Measurements from ENCODE around the gene SREBF2. TPM values are rescaled to one million over a fixed set of nuclear protein-coding genes. Genes with fewer than 3 reads are reported as not detected.
"Not testable (repeated sequence)": the region's sequence is repeated elsewhere in the genome, so short reads cannot be mapped to it uniquely, and the experiment has no call there.

SREBF2 gene
- total and polyA plus RNA-seq, 10 of the 15 experiments (the other 5 are each of a cell fraction or from before 2014, with no cell fraction given) = 2.4 to 177 (median 78.8) TPM

GRCh38 chr22:41948142-41948541 lies 115.2 kb downstream of the SREBF2 start:
- FAIRE-seq (no peak), ATAC-seq (no peak), DNase-seq (ENCODE audit: low read depth, low spot score) (no peak)
- no peaks in the 10 kb centered on the region for H4K20me1 ChIP-seq (ENCODE audit: control insufficient read depth, insufficient read depth)
- no peaks in the 10 kb centered on the region for H3K27me3 ChIP-seq (replicated peaks in 1 of 2; ENCODE audit: control insufficient read depth in 2 of 2, insufficient read depth in 2 of 2, low read length in 1 of 2)
- in situ Hi-C loops (cut with MboI) = loop anchor here (5.0 kb wide), 1 partner anchor 116 kb away; the partner anchor contains the start of gene SREBF2
- peak; percentile 69; the same call in 1 of the 2 replicates for TF ChIP-seq ZNF24 (IDR thresholded peaks at IDR 0.05)
- no peak for TF ChIP-seq WRNIP1 (IDR thresholded peaks at IDR 0.05; ENCODE audit: borderline replicate concordance, low read depth, low read length)
- no peaks in the 10 kb centered on the region for H3K9me3 ChIP-seq (replicated peaks; ENCODE audit: control insufficient read depth, insufficient read depth, low read length)
- no TSS peak for BruUV-seq (replicated peaks)
- ChIA-PET POLR2A (interaction anchor here (0.6 to 9.2 kb wide), 10 partner anchors 11 to 260 kb away, joined by 3 to 164 read pairs (median 6); partner anchors contain the start of genes CCDC134 and TNFRSF13C), RAD21 (ENCODE audit: unreplicated experiment) (interaction anchor here (1.2 to 7.9 kb wide), 6 partner anchors 10 to 250 kb away, joined by 3 to 115 read pairs (median 12); partner anchors contain the start of genes SREBF2 and TNFRSF13C), SMC1A (ENCODE audit: uncharacterized antibody, unreplicated experiment) (interaction anchor here (1.0 to 3.3 kb wide), 9 partner anchors 8 to 116 kb away, joined by 4 to 19 read pairs (median 10); partner anchors contain the start of genes SREBF2 and TNFRSF13C), CTCF (interaction anchor here (1.1 to 4.2 kb wide), 5 partner anchors 10 to 251 kb away, joined by 3 to 22 read pairs (median 8); partner anchors contain the start of gene NDUFA6)
- peaks cover 58% of the 10 kb centered on the region for H3K4me1 ChIP-seq (ENCODE audit: control insufficient read depth, insufficient read depth, low read length)
- H3K4me3 ChIP-seq = peak overlapping the region; percentile 14; the same call in 1 of the 2 replicates
- H2AFZ ChIP-seq (ENCODE audit: control insufficient read depth, low read depth, low read length) = peak overlapping the region; percentile 59; the same call in 1 of the 2 replicates
- peak overlapping the region; percentile 65 for H3K27ac ChIP-seq (ENCODE audit: control insufficient read depth, insufficient read depth)
- peak overlapping the region; percentile 99 for H3K4me2 ChIP-seq (ENCODE audit: control insufficient read depth, insufficient read depth)
- H3K9ac ChIP-seq (ENCODE audit: control insufficient read depth, insufficient read depth, low read length) = no peak overlapping the region
- WGBS (ENCODE audit: insufficient coverage, insufficient replicate concordance, low lambda C conversion rate, missing lambda C conversion rate) = 95% methylated on average over 2 of the region's 2 CpGs
- intact Hi-C loops (cut with micrococcal nuclease; ENCODE audit: unreplicated experiment) = loop anchor here (5.0 kb wide), 1 partner anchor 489 kb away; no protein-coding TSS in a partner anchor
- H3K36me3 ChIP-seq (ENCODE audit: control insufficient read depth in 2 of 2, insufficient read depth in 2 of 2, low read length in 1 of 2) = peaks cover 6 to 12% of the 10 kb centered on the region in 2 experiments; a peak in 3 of 4 replicates
- peaks cover 39% of the 10 kb centered on the region for H3K79me2 ChIP-seq (ENCODE audit: control insufficient read depth, insufficient read depth, low read length)

DNA sequence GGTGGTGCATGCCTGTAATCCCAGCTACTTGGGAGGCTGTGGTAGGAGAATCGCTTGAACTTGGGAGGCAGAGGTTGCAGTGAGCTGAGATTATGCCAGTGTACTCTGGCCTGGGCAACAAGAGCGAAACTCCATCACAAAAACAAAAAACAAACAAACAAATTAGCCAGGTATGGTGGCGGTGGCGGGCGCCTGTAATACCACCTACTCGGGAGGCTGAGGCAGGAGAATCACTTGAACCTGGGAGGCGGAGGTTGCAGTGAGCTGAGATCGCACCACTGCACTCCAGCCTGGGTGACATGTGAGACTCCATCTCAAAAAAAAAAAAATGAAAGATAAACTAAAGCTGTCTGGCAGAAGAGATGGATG lies 116.0 kb downstream of the SREBF2 start:
- not testable (repeated sequence) for H3K27me3 ChIP-seq (replicated peaks in 1 of 2; ENCODE audit: control insufficient read depth in 2 of 2, insufficient read depth in 2 of 2, low read length in 1 of 2); DNase-seq (ENCODE audit: low read depth, low spot score); H3K9me3 ChIP-seq (replicated peaks; ENCODE audit: control insufficient read depth, insufficient read depth, low read length); H4K20me1 ChIP-seq (ENCODE audit: control insufficient read depth, insufficient read depth); ATAC-seq; BruUV-seq (replicated peaks); FAIRE-seq; H3K36me3 ChIP-seq (ENCODE audit: control insufficient read depth in 2 of 2, insufficient read depth in 2 of 2, low read length in 1 of 2)
- in situ Hi-C loops (cut with MboI) (loop anchor here (5.0 kb wide), 1 partner anchor 117 kb away; the partner anchor contains the start of gene SREBF2), intact Hi-C loops (cut with micrococcal nuclease; ENCODE audit: unreplicated experiment) (loop anchor here (5.0 kb wide), 1 partner anchor 488 kb away; no protein-coding TSS in a partner anchor)
- ChIA-PET POLR2A (interaction anchor here (0.6 to 9.2 kb wide), 16 partner anchors 12 to 493 kb away, joined by 3 to 164 read pairs (median 4); partner anchors contain the start of genes CCDC134 and TNFRSF13C), SMC1A (ENCODE audit: uncharacterized antibody, unreplicated experiment) (interaction anchor here (1.0 to 4.3 kb wide), 10 partner anchors 8 to 202 kb away, joined by 3 to 31 read pairs (median 8); partner anchors contain the start of genes SREBF2 and TNFRSF13C), CTCF (interaction anchor here (0.7 to 4.2 kb wide), 8 partner anchors 9 to 252 kb away, joined by 3 to 27 read pairs (median 8); partner anchors contain the start of gene SREBF2), RAD21 (ENCODE audit: unreplicated experiment) (interaction anchor here (0.8 to 7.9 kb wide), 10 partner anchors 11 to 496 kb away, joined by 3 to 115 read pairs (median 4); partner anchors contain the start of genes NDUFA6, SREBF2 and TNFRSF13C)
- Histone ChIP-seq H3K27ac (ENCODE audit: control insufficient read depth, insufficient read depth) (peak overlapping the region; percentile 65), H3K79me2 (ENCODE audit: control insufficient read depth, insufficient read depth, low read length) (peaks cover 31% of the 10 kb centered on the region), H3K4me2 (ENCODE audit: control insufficient read depth, insufficient read depth) (peak overlapping the region; percentile 53), H3K9ac (ENCODE audit: control insufficient read depth, insufficient read depth, low read length) (peak overlapping the region; percentile 71), H2AFZ (ENCODE audit: control insufficient read depth, low read depth, low read length) (peak overlapping the region; percentile 59; the same call in 1 of the 2 replicates), H3K4me3 (peak overlapping the region; percentile 35), H3K4me1 (ENCODE audit: control insufficient read depth, insufficient read depth, low read length) (peaks cover 50% of the 10 kb centered on the region)
- 86% methylated on average over 8 of the region's 8 CpGs for WGBS (ENCODE audit: insufficient coverage, insufficient replicate concordance, low lambda C conversion rate, missing lambda C conversion rate)
- TF ChIP-seq, protein P1, sequence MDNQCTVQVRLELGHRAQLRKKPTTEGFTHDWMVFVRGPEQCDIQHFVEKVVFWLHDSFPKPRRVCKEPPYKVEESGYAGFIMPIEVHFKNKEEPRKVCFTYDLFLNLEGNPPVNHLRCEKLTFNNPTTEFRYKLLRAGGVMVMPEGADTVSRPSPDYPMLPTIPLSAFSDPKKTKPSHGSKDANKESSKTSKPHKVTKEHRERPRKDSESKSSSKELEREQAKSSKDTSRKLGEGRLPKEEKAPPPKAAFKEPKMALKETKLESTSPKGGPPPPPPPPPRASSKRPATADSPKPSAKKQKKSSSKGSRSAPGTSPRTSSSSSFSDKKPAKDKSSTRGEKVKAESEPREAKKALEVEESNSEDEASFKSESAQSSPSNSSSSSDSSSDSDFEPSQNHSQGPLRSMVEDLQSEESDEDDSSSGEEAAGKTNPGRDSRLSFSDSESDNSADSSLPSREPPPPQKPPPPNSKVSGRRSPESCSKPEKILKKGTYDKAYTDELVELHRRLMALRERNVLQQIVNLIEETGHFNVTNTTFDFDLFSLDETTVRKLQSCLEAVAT (IDR thresholded peaks at IDR 0.05) = peak; percentile 94
- peak; percentile 46; the same call in 1 of the 2 replicates for TF ChIP-seq HDGF (IDR thresholded peaks at IDR 0.05)
- TF ChIP-seq, protein P2, sequence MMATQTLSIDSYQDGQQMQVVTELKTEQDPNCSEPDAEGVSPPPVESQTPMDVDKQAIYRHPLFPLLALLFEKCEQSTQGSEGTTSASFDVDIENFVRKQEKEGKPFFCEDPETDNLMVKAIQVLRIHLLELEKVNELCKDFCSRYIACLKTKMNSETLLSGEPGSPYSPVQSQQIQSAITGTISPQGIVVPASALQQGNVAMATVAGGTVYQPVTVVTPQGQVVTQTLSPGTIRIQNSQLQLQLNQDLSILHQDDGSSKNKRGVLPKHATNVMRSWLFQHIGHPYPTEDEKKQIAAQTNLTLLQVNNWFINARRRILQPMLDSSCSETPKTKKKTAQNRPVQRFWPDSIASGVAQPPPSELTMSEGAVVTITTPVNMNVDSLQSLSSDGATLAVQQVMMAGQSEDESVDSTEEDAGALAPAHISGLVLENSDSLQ (IDR thresholded peaks at IDR 0.05) = peak; percentile 29; the same call in 1 of the 2 replicates
